H1 (cell line): Measurements from ENCODE around the gene RRAD. TPM values are rescaled to one million over a fixed set of nuclear protein-coding genes. Genes with fewer than 3 reads are reported as not detected.
A peak's percentile ranks its signal among the peaks of the same experiment; 100 is the strongest.

Source experiments
- CTCF ChIA-PET: fragments of 300-600 bp; sonication (Branson Sonifier 250); formaldehyde crosslinking; loops from one replicate; lab custom pipeline; 2021; ENCODE audit not compliant: partially characterized antibody; lab: Charles Lee
- POLR2A ChIA-PET: fragments of 300-600 bp; sonication (Branson Sonifier 250); formaldehyde crosslinking; loops from one replicate; lab custom pipeline; 2021; ENCODE audit warnings: inconsistent platforms; ENCODE audit not compliant: partially characterized antibody; lab: Charles Lee
- DNase-seq, 2 experiments: peaks; one replicate each; pipeline versions ENCODE4 v3.0.0 to v3.0.0-alpha.2; 2010 to 2022; ENCODE audit warnings: low spot score in 2 of 2, low read depth in 1 of 2, mixed read lengths in 1 of 2
- FAIRE-seq: peaks from 2 replicates; lab custom pipeline; 2011; peaks lifted over from hg19 to GRCh38; lab: Jason Lieb, UNC
- H2AFZ ChIP-seq: 2 replicates; pipeline ENCODE4 v1.8.1; 2012; ENCODE audit warnings: low read length, inconsistent platforms
- H2AK5ac ChIP-seq: 2 replicates; pipeline ENCODE4 v1.6.1; 2013; ENCODE audit warnings: low read depth, low read length
- H2BK120ac ChIP-seq: replicated peaks from 2 replicates; pipeline ENCODE3; 2013; ENCODE audit warnings: low read depth, low read length, inconsistent platforms
- H2BK12ac ChIP-seq: 2 replicates; pipeline ENCODE4 v1.6.1; 2013; ENCODE audit warnings: low read depth, low read length
- H2BK15ac ChIP-seq: 2 replicates; pipeline ENCODE4 v1.6.1; 2013; ENCODE audit warnings: low read length
- H2BK20ac ChIP-seq: 2 replicates; pipeline ENCODE4 v1.6.1; 2013; ENCODE audit warnings: low read length
- H2BK5ac ChIP-seq: 2 replicates; pipeline ENCODE4 v1.6.1; 2013; ENCODE audit warnings: low read depth, low read length
- H3K14ac ChIP-seq: 2 replicates; pipeline ENCODE4 v1.6.1; 2013; ENCODE audit warnings: inconsistent platforms; ENCODE audit not compliant: insufficient read length
- H3K18ac ChIP-seq: 2 replicates; pipeline ENCODE4 v1.6.1; 2013; ENCODE audit warnings: low read length; ENCODE audit errors: extremely low read depth
- H3K23ac ChIP-seq: 2 replicates; pipeline ENCODE4 v1.6.1; 2013; ENCODE audit warnings: inconsistent platforms; ENCODE audit not compliant: insufficient read length
- H3K23me2 ChIP-seq: 2 replicates; pipeline ENCODE4 v1.6.1; 2013; ENCODE audit warnings: low read depth, low read length
- H3K27ac ChIP-seq: 2 replicates; pipeline ENCODE4 v1.6.1; 2011; ENCODE audit warnings: low read depth, low read length, inconsistent platforms
- H3K27me3 ChIP-seq, 4 experiments: replicated peaks in 1 of 4; 1 replicate in 1 of 4; 2 replicates in 3 of 4; pipeline versions ENCODE4 v1.6.1 to v1.8.1; 2011 to 2013; ENCODE audit warnings: low read length in 3 of 4, mild to moderate bottlenecking in 3 of 4, inconsistent platforms in 2 of 4, mixed read lengths in 2 of 4, moderate library complexity in 1 of 4; ENCODE audit not compliant: control insufficient read depth in 3 of 4, insufficient read depth in 3 of 4; ENCODE audit errors: extremely low read depth in 1 of 4
- H3K36me3 ChIP-seq, 4 experiments: 2 replicates each; pipeline versions ENCODE4 v1.6.1 to v1.8.1; 2011 to 2013; ENCODE audit warnings: mild to moderate bottlenecking in 4 of 4, low read length in 3 of 4, moderate library complexity in 2 of 4, control low read depth in 1 of 4, inconsistent platforms in 1 of 4; ENCODE audit not compliant: insufficient read depth in 4 of 4, control insufficient read depth in 2 of 4
- H3K4ac ChIP-seq: replicated peaks from 2 replicates; pipeline ENCODE3; 2013; ENCODE audit warnings: low read length, low read depth, mixed read lengths, inconsistent platforms; ENCODE audit not compliant: insufficient read length
- H3K4me1 ChIP-seq, 4 experiments: replicated peaks in 1 of 4; 1 replicate in 1 of 4; 2 replicates in 3 of 4; pipeline versions ENCODE4 v1.6.1 to v1.8.1; 2011 to 2013; ENCODE audit warnings: low read length in 3 of 4, inconsistent platforms in 2 of 4, mixed read lengths in 1 of 4; ENCODE audit not compliant: insufficient read depth in 4 of 4, control insufficient read depth in 3 of 4
- H3K4me2 ChIP-seq, 2 experiments: 2 replicates each; pipeline versions ENCODE4 v1.6.1 to v1.8.1; 2011 to 2013; ENCODE audit warnings: low read depth in 2 of 2, low read length in 2 of 2, control low read depth in 1 of 2, inconsistent platforms in 1 of 2, mild to moderate bottlenecking in 1 of 2; ENCODE audit not compliant: insufficient read depth in 1 of 2
- H3K4me3 ChIP-seq, 4 experiments: fragments of 200-600, 300-600 bp in 1 of 4; sonication (generic), shearing (Covaris generic), sonication (Bioruptor Twin) in 1 of 4; 2 replicates each; pipeline versions ENCODE4 v1.5.1 to v1.8.1; 2011 to 2016; ENCODE audit warnings: low read length in 4 of 4, low read depth in 3 of 4, control low read depth in 2 of 4, inconsistent platforms in 2 of 4, mild to moderate bottlenecking in 2 of 4, mixed read lengths in 1 of 4, moderate library complexity in 1 of 4; ENCODE audit not compliant: insufficient read depth in 2 of 4; ENCODE audit errors: extremely low read depth in 1 of 4
- H3K56ac ChIP-seq: replicated peaks from 2 replicates; pipeline ENCODE3; 2013; ENCODE audit warnings: low read depth, mild to moderate bottlenecking, mixed read lengths, low read length, inconsistent platforms; ENCODE audit not compliant: insufficient read length
- H3K79me1 ChIP-seq: 2 replicates; pipeline ENCODE4 v1.6.1; 2013; ENCODE audit warnings: low read depth, low read length, control low read depth
- H3K79me2 ChIP-seq, 2 experiments: 2 replicates each; pipeline versions ENCODE4 v1.6.1 to v1.8.1; 2012 to 2013; ENCODE audit warnings: low read length in 2 of 2, mild to moderate bottlenecking in 2 of 2, inconsistent platforms in 1 of 2; ENCODE audit not compliant: insufficient read depth in 2 of 2, control insufficient read depth in 1 of 2
- H3K9ac ChIP-seq, 4 experiments: replicated peaks in 1 of 4; 1 replicate in 1 of 4; 2 replicates in 3 of 4; pipeline versions ENCODE4 v1.6.1 to v1.8.1; 2011 to 2013; ENCODE audit warnings: low read depth in 3 of 4, low read length in 3 of 4, control low read depth in 2 of 4, mild to moderate bottlenecking in 2 of 4, moderate library complexity in 2 of 4, inconsistent platforms in 1 of 4; ENCODE audit errors: extremely low read depth in 1 of 4
- H3K9me3 ChIP-seq, 2 experiments: 2 replicates each; pipeline versions ENCODE4 v1.6.1 to v1.8.1; 2012 to 2013; ENCODE audit warnings: mild to moderate bottlenecking in 2 of 2, moderate library complexity in 2 of 2, control low read depth in 1 of 2, inconsistent platforms in 1 of 2, low read depth in 1 of 2, low read length in 1 of 2, mixed read lengths in 1 of 2; ENCODE audit not compliant: insufficient read depth in 2 of 2
- H4K20me1 ChIP-seq, 2 experiments: replicated peaks in 1 of 2; 2 replicates each; pipeline versions ENCODE3 to v1.8.1; 2011 to 2013; ENCODE audit warnings: inconsistent platforms in 2 of 2, low read length in 2 of 2, mild to moderate bottlenecking in 1 of 2; ENCODE audit not compliant: insufficient read depth in 2 of 2, control insufficient read depth in 1 of 2
- H4K5ac ChIP-seq: 2 replicates; pipeline ENCODE4 v1.6.1; 2013; ENCODE audit warnings: low read length, low read depth, mixed read lengths, inconsistent platforms; ENCODE audit not compliant: insufficient read length
- H4K8ac ChIP-seq: 2 replicates; pipeline ENCODE4 v1.8.0; 2013; ENCODE audit warnings: mild to moderate bottlenecking, moderate library complexity, low read length, inconsistent platforms; ENCODE audit not compliant: insufficient read depth; ENCODE audit errors: extremely low read depth
- H4K91ac ChIP-seq: replicated peaks from 2 replicates; pipeline ENCODE3; 2013; ENCODE audit warnings: low read length, mixed read lengths, inconsistent platforms; ENCODE audit not compliant: insufficient read length
- BRCA1 ChIP-seq: IDR thresholded peaks from 2 replicates; pipeline ENCODE4 v1.6.1; 2012; ENCODE audit warnings: low read depth, low read length, improper control_type of control experiment
- CHD2 ChIP-seq: IDR thresholded peaks from 2 replicates; pipeline ENCODE4 v1.6.1; 2012; ENCODE audit warnings: low read length, improper control_type of control experiment
- JUN ChIP-seq: IDR thresholded peaks from 2 replicates; pipeline ENCODE4 v1.6.1; 2011; ENCODE audit warnings: low read depth, mild to moderate bottlenecking, improper control_type of control experiment, low read length
- KDM4A ChIP-seq: IDR thresholded peaks from one replicate; pipeline ENCODE4 v1.7.1; 2012; ENCODE audit warnings: low read depth, mild to moderate bottlenecking, moderate library complexity, low read length, inconsistent platforms; ENCODE audit not compliant: severe bottlenecking
- KDM5A ChIP-seq: fragments of 200-600 bp; IDR thresholded peaks from 2 replicates; pipeline ENCODE4 v1.7.1; 2012; ENCODE audit warnings: mild to moderate bottlenecking, low read length, inconsistent platforms, mixed read lengths
- NRF1 ChIP-seq: IDR thresholded peaks from 2 replicates; pipeline ENCODE4 v1.6.1; 2011; ENCODE audit warnings: mild to moderate bottlenecking, low read depth, low read length, improper control_type of control experiment
- POLR2A ChIP-seq, 2 experiments: IDR thresholded peaks; 1 replicate in 1 of 2; 2 replicates in 1 of 2; pipeline ENCODE4 v1.6.1; 2011; ENCODE audit warnings: low read depth in 2 of 2, low read length in 2 of 2, mild to moderate bottlenecking in 2 of 2; ENCODE audit errors: control extremely low read depth in 1 of 2
- POU5F1 ChIP-seq: IDR thresholded peaks from 2 replicates; pipeline ENCODE4 v1.6.1; 2011; ENCODE audit warnings: low read depth, mild to moderate bottlenecking, low read length, moderate library complexity
- RFX5 ChIP-seq: IDR thresholded peaks from 2 replicates; pipeline ENCODE4 v1.6.1; 2011; ENCODE audit warnings: low read depth, low read length, improper control_type of control experiment, borderline replicate concordance
- SRF ChIP-seq: IDR thresholded peaks from 2 replicates; pipeline ENCODE4 v1.6.1; 2011; ENCODE audit warnings: mild to moderate bottlenecking, low read depth, low read length, moderate library complexity
- WGBS, 2 experiments: shearing (Covaris generic) in 1 of 2; methylation state at CpG; one replicate each; pipeline versions ENCODE4 v1.1.6 to v1.1.7; 2013 to 2015; ENCODE audit warnings: low lambda C conversion rate in 2 of 2, mixed read lengths in 2 of 2, inconsistent platforms in 1 of 2, low coverage in 1 of 2, missing lambda C conversion rate in 1 of 2; ENCODE audit not compliant: insufficient replicate concordance in 2 of 2, insufficient coverage in 1 of 2, insufficient read length in 1 of 2; ENCODE audit errors: extremely low coverage in 1 of 2, missing lambda C conversion rate in 1 of 2; 5-methylcytosine and 5-hydroxymethylcytosine counted together
- polyA plus RNA-seq, 7 experiments: library from polyadenylated mRNA; depleted of rRNA in 3 of 7; stranded (reverse) in 5 of 7; unstranded in 2 of 7; fragments of >200 nt in 5 of 7; fragments of 200-250 nt in 2 of 7; gene quantifications; 1 replicate in 5 of 7; 2 replicates in 1 of 7; 4 replicates in 1 of 7; pipeline versions ENCODE4 v1.2.1 to v1.2.3, GENCODE V29; 2011 to 2013; ENCODE audit warnings: missing spikeins in 2 of 7, mixed read lengths in 2 of 7
- total RNA-seq: library from RNA; stranded (reverse); fragmentation: NEBNext Ultra II Directional; extraction: Animal tissue kit (Norgen Biotek cat#: 25700); gene quantifications from 2 replicates; pipeline ENCODE4 v1.2.1, GENCODE V29; 2021
- TF ChIP-seq, protein P1 (sequence below): IDR thresholded peaks from 2 replicates; pipeline ENCODE4 v1.6.1; 2011; ENCODE audit warnings: low read depth, mild to moderate bottlenecking, low read length; ENCODE audit not compliant: insufficient read depth

The RRAD gene
- total and polyA plus RNA-seq, 2 of the 8 experiments (the other 6 are each of a cell fraction or from before 2014, with no cell fraction given) = 0.17 TPM; not detected in 1

DNA sequence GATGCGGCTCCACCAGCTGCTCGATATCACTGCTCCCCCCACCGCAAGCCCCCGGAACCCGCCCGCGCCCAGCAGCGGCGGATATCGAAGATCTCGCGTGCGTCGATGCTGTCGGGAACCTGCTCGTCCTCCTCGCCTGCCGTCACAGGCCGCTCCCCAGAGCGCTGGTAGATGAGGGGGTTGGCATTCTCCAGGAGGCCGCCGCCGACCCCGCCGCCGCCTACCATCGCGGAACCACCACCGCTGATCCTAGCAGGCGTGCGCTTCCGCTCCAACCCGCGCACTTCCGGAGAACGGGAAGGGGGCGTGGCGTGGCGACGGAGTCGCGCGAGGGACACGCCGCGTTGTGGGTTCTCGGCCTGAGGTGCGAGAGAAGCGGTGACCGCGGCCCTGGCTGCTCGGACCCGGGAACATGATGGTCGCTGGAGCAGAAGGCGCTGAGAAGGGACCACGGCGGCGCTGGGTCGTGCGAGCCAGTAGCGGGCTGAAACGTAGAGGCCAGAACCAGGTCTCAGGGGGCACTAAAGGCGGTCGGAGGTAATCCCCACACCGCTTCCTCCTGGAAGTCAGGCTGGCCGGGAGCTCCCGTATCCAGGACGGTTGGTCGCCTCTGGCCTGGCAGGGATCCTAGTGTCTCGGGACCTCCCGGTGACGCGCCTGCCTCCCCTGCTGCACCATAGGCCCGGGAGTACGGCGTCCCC, 9.0 kb upstream of the RRAD start, which contains the start of gene CIAO2B:
TSS of gene CIAO2B (minus strand) at position 265 of the 701 bp plus-strand sequence. CDS start at position 227, 38 bp downstream.
- H2AFZ ChIP-seq = peak within 1 kb of the TSS; percentile 77; the same call in 1 of the 2 replicates
- H4K5ac ChIP-seq = no peak within 1 kb of the TSS
- ChIA-PET POLR2A (interaction anchor here (0.5 to 1.8 kb wide), 3 partner anchors 54 to 251 kb away, joined by 3 to 5 read pairs (median 3); partner anchors contain the start of gene PDP2), CTCF (interaction anchor here (0.6 to 5.5 kb wide), 7 partner anchors 13 to 103 kb away, joined by 3 to 44 read pairs (median 10); no protein-coding TSS in a partner anchor)
- H3K79me1 ChIP-seq = peaks cover 2% of the 10 kb centered on the region; the same call in 1 of the 2 replicates
- peak within 1 kb of the TSS; percentile 89 to 99 for H3K4me2 ChIP-seq
- no peaks in the 10 kb centered on the region; a peak in 1 of 4 replicates for H3K79me2 ChIP-seq
- H3K56ac ChIP-seq = no peak within 1 kb of the TSS
- peaks cover 15% of the 10 kb centered on the region; the same call in 1 of the 2 replicates for H3K23me2 ChIP-seq
- H2BK12ac ChIP-seq = peak within 1 kb of the TSS; percentile 84; the same call in 1 of the 2 replicates
- H3K18ac ChIP-seq = peak within 1 kb of the TSS; percentile 95
- H2BK15ac ChIP-seq = no peak within 1 kb of the TSS
- DNase-seq (peak in 1 of 2 experiments; percentile 83), FAIRE-seq (no peak)
- no peak within 1 kb of the TSS for H2BK120ac ChIP-seq
- H3K23ac ChIP-seq = no peak within 1 kb of the TSS
- H4K20me1 ChIP-seq = peaks cover 2 to 9% of the 10 kb centered on the region in 2 experiments
- peaks cover 0 to 9% (median 6%) of the 10 kb centered on the region in 4 experiments; a peak in 4 of 7 replicates for H3K27me3 ChIP-seq
- peaks cover 0 to 3% (median under 1%) of the 10 kb centered on the region in 4 experiments; a peak in 3 of 8 replicates for H3K36me3 ChIP-seq
- peak within 1 kb of the TSS; percentile 60 for H4K91ac ChIP-seq
- peak within 1 kb of the TSS; percentile 91 for H3K4ac ChIP-seq
- no peak within 1 kb of the TSS for H2BK5ac ChIP-seq
- H2BK20ac ChIP-seq = no peak within 1 kb of the TSS
- H3K4me3 ChIP-seq = peak within 1 kb of the TSS; percentile 79 to 92 (median 90)
- peaks cover 0 to 9% (median 5%) of the 10 kb centered on the region in 4 experiments; a peak in 4 of 7 replicates for H3K4me1 ChIP-seq
- WGBS, 2 experiments = 3% methylated on average over 46 of the region's 76 CpGs; no CpG with 5 or more reads in 1 of the 2 experiments
- H2AK5ac ChIP-seq = no peak within 1 kb of the TSS
- peak within 1 kb of the TSS; percentile 22; the same call in 1 of the 2 replicates for H4K8ac ChIP-seq
- no peak within 1 kb of the TSS for H3K14ac ChIP-seq
- H3K9me3 ChIP-seq = no peaks in the 10 kb centered on the region
- no peak within 1 kb of the TSS for H3K27ac ChIP-seq
- peak within 1 kb of the TSS; percentile 58 to 78 (median 62) for H3K9ac ChIP-seq
- TF ChIP-seq KDM5A (no peak), JUN (no peak), POLR2A (IDR thresholded peaks at IDR 0.05; ENCODE audit: control extremely low read depth in 1 of 2, low read depth in 2 of 2, low read length in 2 of 2) (peak in 1 of 2 experiments; percentile 51; a peak in 2 of 3 replicates), SRF (no peak), NRF1 (no peak), BRCA1 (no peak), KDM4A (peak; percentile 87), RFX5 (no peak), POU5F1 (no peak), CHD2 (peak; percentile 56; the same call in 1 of the 2 replicates)
- TF ChIP-seq, protein P1, sequence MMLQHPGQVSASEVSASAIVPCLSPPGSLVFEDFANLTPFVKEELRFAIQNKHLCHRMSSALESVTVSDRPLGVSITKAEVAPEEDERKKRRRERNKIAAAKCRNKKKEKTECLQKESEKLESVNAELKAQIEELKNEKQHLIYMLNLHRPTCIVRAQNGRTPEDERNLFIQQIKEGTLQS = no peak
